ENCODE measurements around the gene TMEM250. TPM values are rescaled to one million over a fixed set of nuclear protein-coding genes. Genes with fewer than 3 reads are reported as not detected.

TMEM250 gene
- total and polyA plus RNA-seq, 12 donors: 9.7 to 26.4 (median 15.4) TPM

- ATAC-seq: peak in 6 of 8 donors; percentile 27 to 68 (median 42)
- TF ChIP-seq, protein P1, sequence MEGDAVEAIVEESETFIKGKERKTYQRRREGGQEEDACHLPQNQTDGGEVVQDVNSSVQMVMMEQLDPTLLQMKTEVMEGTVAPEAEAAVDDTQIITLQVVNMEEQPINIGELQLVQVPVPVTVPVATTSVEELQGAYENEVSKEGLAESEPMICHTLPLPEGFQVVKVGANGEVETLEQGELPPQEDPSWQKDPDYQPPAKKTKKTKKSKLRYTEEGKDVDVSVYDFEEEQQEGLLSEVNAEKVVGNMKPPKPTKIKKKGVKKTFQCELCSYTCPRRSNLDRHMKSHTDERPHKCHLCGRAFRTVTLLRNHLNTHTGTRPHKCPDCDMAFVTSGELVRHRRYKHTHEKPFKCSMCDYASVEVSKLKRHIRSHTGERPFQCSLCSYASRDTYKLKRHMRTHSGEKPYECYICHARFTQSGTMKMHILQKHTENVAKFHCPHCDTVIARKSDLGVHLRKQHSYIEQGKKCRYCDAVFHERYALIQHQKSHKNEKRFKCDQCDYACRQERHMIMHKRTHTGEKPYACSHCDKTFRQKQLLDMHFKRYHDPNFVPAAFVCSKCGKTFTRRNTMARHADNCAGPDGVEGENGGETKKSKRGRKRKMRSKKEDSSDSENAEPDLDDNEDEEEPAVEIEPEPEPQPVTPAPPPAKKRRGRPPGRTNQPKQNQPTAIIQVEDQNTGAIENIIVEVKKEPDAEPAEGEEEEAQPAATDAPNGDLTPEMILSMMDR (IDR thresholded peaks at IDR 0.05): peak; percentile 6 to 61 (median 43)
Measured at GRCh38 chr9:136133191-136133958, 14.7 kb upstream of the TMEM250 start.

DNA sequence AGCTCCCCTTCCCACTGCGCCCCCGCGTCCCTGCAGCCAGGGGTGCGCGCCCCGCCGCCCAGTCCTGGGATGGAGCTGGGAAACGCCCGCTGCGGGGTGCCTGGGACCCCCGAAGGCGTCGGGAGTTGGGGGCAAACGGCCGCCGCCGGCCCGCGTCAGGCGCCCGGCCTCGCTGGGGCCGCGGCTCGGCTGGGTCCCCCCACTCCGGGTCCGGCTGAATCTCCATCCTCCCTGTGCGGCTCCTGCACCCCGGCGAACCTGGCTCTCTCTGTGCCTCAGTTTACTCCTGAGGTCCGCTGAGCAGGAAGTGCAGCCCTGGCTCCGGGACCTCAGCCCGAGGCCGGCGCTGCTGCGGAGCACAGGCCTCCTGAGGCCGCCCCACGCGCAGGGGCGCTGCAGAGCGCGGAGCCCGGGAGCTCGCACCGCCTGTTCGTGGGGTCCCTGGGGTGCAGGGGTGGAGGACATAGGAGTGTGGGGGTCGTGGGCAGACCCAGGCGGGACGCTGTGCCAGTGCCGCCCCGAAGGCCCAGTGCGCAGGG, 13.9 kb upstream of the TMEM250 start:
- Histone ChIP-seq H3K9me3 (no peaks in the 10 kb centered on the region), H3K4me1 (peaks cover 6 to 28% (median 11%) of the 10 kb centered on the region in 9 donors), H3K27ac (no peak overlapping the region), H3K4me3 (peak overlapping the region in 7 of 10 donors; percentile 8 to 51 (median 44)), H3K27me3 (peaks cover 0 to 82% (median 65%) of the 10 kb centered on the region in 7 donors), H3K36me3 (no peaks in the 10 kb centered on the region)
- TF ChIP-seq, protein P1 (IDR thresholded peaks at IDR 0.05): no peak
- ATAC-seq: peak in 2 of 8 donors; percentile 12 to 31
- WGBS, 2 donors: 8% methylated on average over 42 to 52 of the region's 52 CpGs
- no peak for DNase-seq
- intact Hi-C loops (cut with DNase I): no loop called here

More at GRCh38 chr9:136133191-136133958, 14.7 kb upstream of the TMEM250 start:
- Histone ChIP-seq H3K4me3 (peak overlapping the region in 9 of 10 donors; percentile 12 to 51 (median 44)), H3K27me3 (peaks cover 0 to 82% (median 67%) of the 10 kb centered on the region in 7 donors), H3K9me3 (no peaks in the 10 kb centered on the region), H3K36me3 (no peaks in the 10 kb centered on the region), H3K27ac (no peak overlapping the region), H3K4me1 (peaks cover 6 to 30% (median 11%) of the 10 kb centered on the region in 9 donors)
- no peak for DNase-seq
- WGBS, 2 donors: 2 to 4% methylated on average over 49 to 69 of the region's 69 CpGs
- intact Hi-C loops (cut with DNase I): no loop called here

DNA sequence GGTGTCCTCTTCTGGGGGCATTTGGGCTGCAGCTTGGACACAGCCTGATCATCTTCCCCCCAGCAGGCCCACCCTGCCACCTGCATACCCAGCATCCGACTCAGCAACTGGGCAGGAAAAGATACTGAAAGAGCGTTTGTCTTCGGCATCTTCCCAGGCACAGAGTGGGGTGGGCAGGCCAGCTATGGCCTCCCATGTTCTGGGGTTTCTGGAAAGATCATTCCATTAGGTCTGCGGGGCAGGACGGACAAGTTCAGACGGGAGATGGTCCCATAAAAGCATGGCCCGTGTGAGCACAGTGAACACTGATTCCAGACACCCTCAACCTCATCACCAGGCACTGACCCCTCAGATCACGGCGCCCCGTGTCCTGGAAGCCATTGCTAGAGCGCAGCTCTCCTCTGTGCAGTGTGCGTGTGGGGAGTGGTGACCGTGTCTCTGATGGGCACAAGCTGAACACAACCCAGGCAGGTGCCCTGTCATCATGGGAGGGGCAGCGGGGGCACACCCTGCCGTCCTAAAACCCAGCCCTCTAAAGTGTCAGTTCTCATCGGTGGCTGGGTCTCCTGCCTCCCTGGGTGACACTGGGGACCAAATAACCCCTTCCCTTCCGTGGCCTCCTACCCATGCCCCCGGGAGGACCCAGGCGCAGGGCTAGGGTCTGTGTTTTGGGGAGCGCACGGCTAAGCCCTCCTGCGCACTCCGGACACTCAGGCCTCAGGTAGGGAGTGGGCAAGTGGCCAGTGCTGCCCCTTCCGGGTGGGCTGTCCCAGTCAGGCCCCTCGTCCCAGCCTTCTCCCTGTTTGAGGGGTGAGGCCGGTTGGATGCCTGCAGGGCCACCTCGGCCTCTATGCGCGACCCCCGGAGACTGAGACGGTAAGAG, 13.2 kb upstream of the TMEM250 start:
- H3K4me3 ChIP-seq: no peak overlapping the region
- WGBS, 2 donors: 52 to 58% methylated on average over 25 to 31 of the region's 31 CpGs
- intact Hi-C loops (cut with DNase I): no loop called here

More for the DNA sequence above, 13.2 kb upstream of the TMEM250 start:
- DNase-seq (no peak), ATAC-seq (peak in 1 of 8 donors; percentile 6)
- TF ChIP-seq, protein P1 (IDR thresholded peaks at IDR 0.05): no peak
- H3K36me3 ChIP-seq: no peaks in the 10 kb centered on the region
- H3K9me3 ChIP-seq: no peaks in the 10 kb centered on the region
- no peak overlapping the region for H3K27ac ChIP-seq
- peaks cover 6 to 21% (median 11%) of the 10 kb centered on the region in 9 donors for H3K4me1 ChIP-seq
- peaks cover 0 to 82% (median 70%) of the 10 kb centered on the region in 7 donors for H3K27me3 ChIP-seq
